Kidney epithelial cell (primary cell): Measurements from ENCODE around the gene SPAG6. TPM values are rescaled to one million over a fixed set of nuclear protein-coding genes. Genes with fewer than 3 reads are reported as not detected.

Source experiments
- DNase-seq: peaks from one replicate; pipeline ENCODE4 v3.0.0-alpha.2; 2010; ENCODE audit warnings: low read depth
- H3K27me3 ChIP-seq: 2 replicates; pipeline ENCODE4 v1.6.0; 2011; ENCODE audit warnings: low read length; ENCODE audit not compliant: control insufficient read depth, insufficient read depth
- H3K36me3 ChIP-seq: 2 replicates; pipeline ENCODE4 v1.5.1; 2011; ENCODE audit warnings: low read length; ENCODE audit not compliant: control insufficient read depth, insufficient read depth
- H3K4me3 ChIP-seq: 2 replicates; pipeline ENCODE4 v1.5.1; 2011; ENCODE audit warnings: low read depth, mild to moderate bottlenecking, control low read depth, low read length
- CTCF ChIP-seq: IDR thresholded peaks from 2 replicates; pipeline ENCODE4 v1.5.1; 2011; ENCODE audit warnings: mild to moderate bottlenecking, moderate library complexity, low read length, control low read depth, inconsistent platforms; ENCODE audit not compliant: insufficient read depth, poor library complexity, severe bottlenecking
- total RNA-seq: library from RNA; depleted of rRNA; stranded (reverse); fragments of >200 nt; gene quantifications from 2 replicates; pipeline ENCODE4 v1.2.3, GENCODE V29; 2015

The SPAG6 gene
- total RNA-seq, 1 donor from 2014 or later, result 0.79 TPM

DNA sequence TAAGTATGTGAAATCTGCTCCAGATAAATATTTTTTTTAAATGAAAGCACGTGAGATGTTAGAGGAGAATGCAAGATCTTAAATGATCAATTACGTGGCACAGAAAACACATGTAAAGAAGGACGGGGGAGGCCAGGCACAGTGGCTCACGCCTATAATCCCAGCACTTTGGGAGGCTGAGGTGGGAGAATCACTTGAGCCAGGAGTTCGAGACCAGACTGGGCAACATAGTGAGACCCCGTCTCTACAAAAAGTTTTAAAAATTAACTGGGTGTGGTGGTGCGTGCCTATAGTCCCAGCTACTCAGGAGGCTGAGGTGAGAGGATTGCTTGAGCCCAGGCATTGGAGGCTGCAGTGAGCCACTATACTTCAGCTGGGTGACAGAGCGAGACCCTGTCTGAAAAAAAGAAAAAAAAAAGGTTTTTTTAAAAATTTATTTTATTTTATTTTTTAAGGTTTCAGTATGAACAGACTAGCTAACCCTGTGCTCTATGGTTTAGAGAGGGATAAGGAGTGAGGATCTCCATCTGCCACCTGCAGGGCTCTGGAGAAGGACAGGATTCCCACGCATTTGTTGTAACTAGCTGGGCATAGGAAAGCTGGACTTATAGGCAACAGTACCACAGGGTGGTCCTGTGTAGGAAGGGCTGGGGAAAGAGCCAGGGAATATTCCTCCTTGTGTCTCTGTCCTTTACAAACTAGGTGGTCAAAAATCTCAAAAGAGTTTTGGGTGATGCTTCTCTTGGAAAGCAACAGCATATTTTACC, 113.2 kb downstream of the SPAG6 start:
- no peak overlapping the region for H3K4me3 ChIP-seq
- H3K36me3 ChIP-seq, result no peaks in the 10 kb centered on the region
- DNase-seq, result no peak
- no peaks in the 10 kb centered on the region for H3K27me3 ChIP-seq
- no peak for TF ChIP-seq CTCF

DNA sequence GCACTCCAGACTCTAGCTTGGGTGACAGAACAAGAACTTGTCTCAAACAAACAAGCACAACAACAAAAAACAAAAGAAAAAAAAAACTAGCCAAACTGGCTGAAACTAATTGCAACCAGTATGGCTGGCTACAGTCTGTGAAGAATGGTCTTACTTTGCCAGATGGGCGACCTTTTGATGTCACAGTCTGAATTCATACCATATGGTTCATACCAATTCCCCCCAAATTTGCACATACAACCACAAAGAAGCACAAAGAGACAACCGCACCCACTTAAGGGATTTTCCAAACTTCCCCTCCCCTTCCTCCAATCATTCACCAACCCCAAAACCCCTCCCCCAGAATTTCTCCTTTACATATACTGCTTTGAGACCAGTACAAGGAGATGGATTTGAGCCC, 114.2 kb downstream of the SPAG6 start:
- Histone ChIP-seq H3K27me3 (no peaks in the 10 kb centered on the region), H3K36me3 (no peaks in the 10 kb centered on the region), H3K4me3 (no peak overlapping the region)
- DNase-seq, result no peak
- no peak for TF ChIP-seq CTCF

DNA sequence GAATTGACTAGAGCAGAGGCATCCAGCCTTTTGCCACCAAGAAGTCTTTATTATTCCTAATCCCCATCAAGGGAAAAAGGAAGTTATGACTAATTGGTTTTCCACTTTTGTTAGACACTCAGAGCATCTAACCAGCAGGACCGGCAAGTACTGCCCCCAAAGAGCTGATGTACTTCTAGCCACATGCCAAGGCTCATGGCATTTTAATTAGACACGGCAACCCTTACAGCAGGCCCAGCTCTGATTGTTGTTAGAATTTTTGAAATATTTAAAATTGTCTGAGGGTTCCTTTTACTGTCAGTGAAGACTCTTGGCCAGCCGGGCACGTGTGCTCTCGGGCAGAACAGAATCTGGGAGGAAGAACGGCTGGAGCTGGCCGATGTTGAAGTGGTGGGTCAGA, 114.8 kb downstream of the SPAG6 start:
- no peak for DNase-seq
- Histone ChIP-seq H3K27me3 (no peaks in the 10 kb centered on the region), H3K36me3 (no peaks in the 10 kb centered on the region), H3K4me3 (no peak overlapping the region)
- TF ChIP-seq CTCF, result no peak

- Histone ChIP-seq H3K36me3 (no peaks in the 10 kb centered on the region), H3K4me3 (no peak overlapping the region), H3K27me3 (no peaks in the 10 kb centered on the region)
- no peak for DNase-seq
- no peak for TF ChIP-seq CTCF
These were observed 115.5 kb downstream of the SPAG6 start for GRCh38 chr10:22460531-22461403.

DNA sequence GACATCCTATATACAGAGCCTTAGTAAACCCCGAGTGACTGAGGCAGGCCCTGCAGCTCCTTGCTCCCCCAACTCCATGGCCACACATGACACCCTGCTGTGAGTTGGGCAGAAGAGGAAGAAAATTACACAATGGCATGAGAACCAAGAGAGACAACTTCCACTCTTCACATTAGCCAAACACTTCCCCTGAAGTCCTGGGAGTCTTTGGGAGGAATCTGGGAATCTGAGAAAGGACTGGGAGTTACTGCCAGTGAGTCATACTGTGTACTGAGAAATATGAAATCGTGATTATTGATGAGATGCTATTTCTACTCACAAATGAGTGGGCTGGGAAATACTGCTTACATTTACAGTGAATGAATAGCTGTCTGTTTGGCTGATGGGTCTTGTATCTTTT, 116.6 kb downstream of the SPAG6 start:
- Histone ChIP-seq H3K4me3 (no peak overlapping the region), H3K27me3 (no peaks in the 10 kb centered on the region), H3K36me3 (no peaks in the 10 kb centered on the region)
- no peak for DNase-seq
- TF ChIP-seq CTCF, result no peak
